HL-60/S4 treated with phorbol 12-myristate 13-acetate at 8.2 ng/mL for 4 days and 3 days (cell line): Measurements from ENCODE around the gene LRRC75B.

ENCODE experiments used
- in situ Hi-C: fragments of 300-500 bp; cut with MboI; formaldehyde crosslinking; loops from 2 replicates; pipeline ENCODE4 v1.15.0; 2022; ENCODE audit warnings: low sequenced_read_pairs

LRRC75B gene

GRCh38 chr22:24587251-24587650 lies 5.6 kb downstream of the LRRC75B start:
- in situ Hi-C loops: no loop called here

DNA sequence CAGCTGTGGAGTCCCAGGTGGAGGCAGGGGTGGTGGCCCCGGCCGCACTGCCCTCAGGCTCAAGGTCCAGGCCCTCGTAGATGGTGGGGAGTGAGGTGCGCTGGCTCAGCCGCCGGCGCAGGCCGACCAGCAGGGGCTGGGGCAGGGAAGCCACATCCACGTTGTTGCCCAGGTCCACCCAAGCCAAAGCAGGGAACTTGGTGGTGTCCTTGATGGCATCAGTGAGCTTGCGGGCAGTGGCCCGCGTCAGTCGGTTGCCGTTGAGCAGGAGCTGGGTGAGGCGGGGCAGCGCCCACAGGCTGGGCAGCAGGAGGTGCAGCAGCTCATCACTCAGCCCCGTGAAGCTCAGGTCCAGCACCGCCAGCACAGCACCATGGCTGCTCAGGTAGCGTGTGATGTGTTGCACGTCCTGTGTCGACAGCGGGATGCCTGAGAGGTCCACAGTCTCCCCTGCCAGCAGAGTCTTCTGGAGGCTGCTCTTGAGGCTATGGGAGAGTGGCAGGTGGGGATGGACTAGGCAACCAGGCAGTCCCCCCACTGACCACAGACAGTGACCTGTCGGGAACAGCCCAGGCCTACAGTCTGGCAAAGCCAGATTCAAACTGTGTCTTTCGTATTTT lies 6.8 kb downstream of the LRRC75B start:
- in situ Hi-C loops: no loop called here

DNA sequence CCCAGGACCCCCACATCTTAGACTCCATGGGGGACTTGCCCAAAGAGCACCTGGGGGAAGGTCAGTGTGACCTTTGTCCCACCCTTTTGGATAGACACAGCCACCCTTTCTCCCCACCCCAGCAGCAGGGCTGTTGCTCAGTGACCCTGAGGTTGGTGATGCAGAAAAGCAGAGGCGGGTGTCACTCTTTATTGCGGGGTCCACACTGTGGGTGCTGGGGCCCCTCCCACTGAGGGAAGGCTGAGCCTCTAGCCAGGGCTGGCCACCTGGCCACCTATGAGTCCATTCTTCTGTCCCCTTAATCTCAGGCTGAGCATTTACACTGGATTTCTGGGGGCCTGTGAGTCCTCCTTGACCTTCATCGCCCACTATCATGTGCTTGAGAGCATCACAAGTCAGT lies 7.4 kb downstream of the LRRC75B start:
- in situ Hi-C loops: no loop called here

DNA sequence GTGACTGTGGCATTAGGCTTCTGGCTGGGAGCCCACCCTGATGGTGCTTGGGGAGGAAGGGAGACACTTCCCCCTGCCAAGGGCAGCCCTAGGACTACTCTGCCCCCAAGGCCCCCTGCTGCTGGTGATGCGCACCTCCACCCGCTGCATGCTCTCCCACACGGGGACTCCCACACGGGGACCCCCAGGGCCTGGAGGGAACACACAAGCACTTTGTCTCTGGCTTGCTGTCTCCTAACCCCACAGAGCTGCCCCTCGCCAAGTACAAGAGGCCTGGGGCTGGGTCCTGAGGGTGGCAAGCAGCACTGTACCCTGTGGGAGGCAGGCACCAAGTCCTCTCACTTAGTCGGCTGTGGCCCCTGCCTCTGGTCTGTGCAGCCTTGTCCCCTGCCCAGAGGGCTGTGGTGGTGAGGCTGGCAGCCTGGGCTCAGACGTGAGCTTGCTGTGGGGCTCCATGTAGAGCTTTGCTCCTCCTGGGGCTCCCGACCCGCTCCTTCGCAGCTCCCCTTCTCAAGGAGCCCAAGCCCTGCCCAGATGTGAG lies 7.9 kb downstream of the LRRC75B start:
- in situ Hi-C loops: no loop called here

- in situ Hi-C loops: no loop called here
Observed at GRCh38 chr22:24584166-24584790, 8.6 kb downstream of the LRRC75B start.

DNA sequence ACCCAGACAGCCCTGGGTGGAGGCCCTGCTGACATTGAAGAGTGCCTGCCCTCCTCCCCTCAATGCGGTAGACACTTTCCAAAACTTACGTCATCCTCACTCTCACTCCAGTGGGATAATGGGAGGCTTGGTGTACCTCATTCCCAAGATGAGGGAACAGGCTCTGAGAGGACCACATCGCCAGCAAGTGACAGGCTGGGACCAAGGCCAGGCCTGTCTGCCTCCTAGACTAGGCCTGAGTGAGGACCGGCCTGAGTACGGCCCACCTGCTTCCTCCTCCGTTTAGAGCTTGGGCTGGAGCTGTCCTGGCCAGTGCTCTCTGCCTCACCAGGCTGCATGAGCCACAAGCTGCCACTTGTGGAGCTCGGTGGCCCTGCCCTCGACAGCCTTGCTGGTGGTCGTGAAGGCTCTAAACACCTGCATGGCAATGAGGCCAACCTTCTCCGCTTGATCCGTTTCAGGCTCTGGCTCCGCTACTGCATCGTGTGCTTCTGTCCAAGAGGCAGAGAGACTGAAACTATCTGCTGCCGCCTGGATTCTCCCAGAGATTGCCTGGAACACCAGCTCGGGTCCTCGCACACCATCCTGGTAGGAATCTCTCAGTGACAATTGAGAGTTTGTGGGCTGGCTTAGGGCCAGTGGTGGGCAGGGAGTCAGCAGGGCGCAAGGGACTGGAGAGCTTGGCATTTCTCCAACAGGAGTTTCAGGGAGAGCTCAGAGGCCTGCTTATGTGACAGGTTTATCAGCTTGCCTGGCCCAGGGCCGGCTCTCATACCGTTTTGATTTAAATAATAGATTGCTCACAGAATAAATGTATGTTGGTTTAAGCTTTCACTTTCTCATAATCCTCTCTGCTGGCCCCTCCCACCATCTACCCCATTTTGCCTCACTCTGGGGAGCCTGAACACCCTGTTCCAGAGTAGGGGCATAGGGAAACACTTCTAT lies 9.4 kb downstream of the LRRC75B start:
- in situ Hi-C loops: no loop called here

DNA sequence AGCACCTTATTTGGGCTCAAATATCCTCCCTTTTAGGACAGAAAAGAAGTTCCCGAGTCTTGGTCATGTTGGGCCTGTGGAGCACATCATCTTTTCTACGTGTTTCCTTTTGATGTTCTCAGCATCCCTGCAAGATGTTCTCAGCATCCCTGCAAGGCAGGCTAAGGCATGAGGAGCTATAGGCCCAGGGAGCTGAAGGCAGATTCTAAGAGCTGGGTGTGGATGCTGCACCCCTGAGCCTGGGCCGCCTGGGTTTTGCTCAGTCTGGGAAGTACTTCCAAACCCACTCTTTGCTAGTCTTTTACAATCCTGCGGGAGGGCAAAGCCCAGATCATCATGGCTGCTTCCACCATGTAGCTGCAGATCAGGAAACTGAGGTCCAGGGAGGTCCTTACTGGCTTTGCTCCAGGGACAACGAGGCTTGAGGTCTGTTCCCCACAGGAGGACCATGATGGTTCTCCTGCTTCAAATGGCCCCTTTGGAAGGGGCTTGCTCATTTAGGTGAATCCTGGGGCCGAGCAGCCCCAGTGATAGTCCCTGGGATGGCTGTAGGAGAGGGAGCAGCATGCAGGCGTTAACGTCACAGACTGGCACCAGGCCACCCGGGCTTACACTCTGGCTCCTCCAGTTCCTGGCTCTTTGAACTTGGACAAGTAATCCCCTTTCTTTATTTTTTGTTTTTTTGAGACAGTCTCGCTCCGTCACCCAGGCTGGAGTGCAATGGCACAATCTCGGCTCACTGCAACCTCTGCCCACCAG lies 10.6 kb downstream of the LRRC75B start:
- in situ Hi-C loops: no loop called here

- in situ Hi-C loops: no loop called here
Observed at GRCh38 chr22:24580276-24580675, 12.6 kb downstream of the LRRC75B start.

- in situ Hi-C loops: no loop called here
Observed at GRCh38 chr22:24579258-24579601, 13.6 kb downstream of the LRRC75B start.

GRCh38 chr22:24578355-24579257 lies 14.3 kb downstream of the LRRC75B start:
- in situ Hi-C loops: no loop called here

- in situ Hi-C loops: no loop called here
Observed at GRCh38 chr22:24576778-24577177, 16.1 kb downstream of the LRRC75B start.

GRCh38 chr22:24571266-24571665 lies 21.6 kb downstream of the LRRC75B start:
- in situ Hi-C loops: no loop called here

DNA sequence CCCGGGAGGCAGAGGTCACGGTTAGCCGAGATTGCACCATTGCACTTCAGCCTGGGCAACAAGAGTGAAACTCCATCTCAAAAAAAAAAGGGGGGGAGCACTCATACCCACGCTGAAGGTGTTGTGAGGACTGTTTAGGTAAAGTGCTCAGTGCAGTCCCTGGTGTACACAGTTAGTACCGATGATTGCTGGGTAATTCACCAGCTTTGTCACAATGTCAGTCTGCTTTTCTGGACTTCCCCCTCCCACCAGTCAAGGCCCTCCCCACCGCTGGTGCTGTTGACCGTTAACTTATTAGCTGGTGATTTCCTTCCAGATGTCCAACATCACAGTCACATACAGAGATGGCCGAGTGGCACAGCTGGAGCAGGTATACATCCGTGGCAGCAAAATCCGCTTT lies 25.2 kb downstream of the LRRC75B start:
- in situ Hi-C loops: no loop called here

DNA sequence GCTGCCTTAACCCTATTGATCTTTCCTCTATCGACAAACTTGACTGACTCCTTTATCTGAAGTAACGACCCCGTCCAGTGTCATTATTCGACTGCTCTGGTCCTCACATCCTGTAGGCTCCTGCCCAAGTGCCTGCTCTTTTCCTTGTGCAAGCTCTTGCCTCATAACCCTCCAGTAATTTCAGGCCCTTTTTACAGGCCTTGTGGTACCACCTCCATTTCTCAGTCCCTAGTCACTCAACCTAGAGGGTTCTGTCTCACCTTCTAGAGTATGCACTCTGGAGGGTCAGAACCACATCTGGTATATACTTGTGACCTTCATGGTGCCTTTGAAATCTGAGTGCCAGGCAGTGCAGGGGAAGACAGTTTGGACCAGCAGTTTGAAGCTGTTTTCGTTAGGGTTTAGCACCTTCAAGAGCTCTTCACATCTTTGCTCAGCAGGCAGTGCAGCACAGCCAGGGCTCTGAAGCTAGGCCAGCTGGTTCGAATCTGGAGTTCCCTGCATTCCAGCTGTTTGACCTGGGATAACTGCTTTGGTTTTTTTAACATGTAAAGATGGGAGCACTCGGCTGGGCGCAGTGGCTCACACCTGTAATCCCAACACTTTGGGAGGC lies 25.9 kb downstream of the LRRC75B start:
- in situ Hi-C loops: no loop called here

GRCh38 chr22:24565077-24565476 lies 27.8 kb downstream of the LRRC75B start:
- in situ Hi-C loops: no loop called here

- in situ Hi-C loops: no loop called here
Observed at GRCh38 chr22:24564376-24565058, 28.4 kb downstream of the LRRC75B start.

- in situ Hi-C loops: no loop called here
Observed at GRCh38 chr22:24563246-24563645, 29.6 kb downstream of the LRRC75B start.

GRCh38 chr22:24559471-24559870 lies 33.4 kb downstream of the LRRC75B start:
- in situ Hi-C loops: no loop called here
